ENCODE data around the gene RIPOR3. TPM values are rescaled to one million over a fixed set of nuclear protein-coding genes. Genes with fewer than 3 reads are reported as not detected.

Gene RIPOR3
- polyA plus RNA-seq, 1 experiment = 11.5 TPM

- H3K9me3 ChIP-seq (ENCODE audit: control insufficient read depth, insufficient read depth, low read length) = no peaks in the 10 kb centered on the region
- TF ChIP-seq CTCF (IDR thresholded peaks at IDR 0.05; ENCODE audit: low read depth, low read length) = no peak
- DNase-seq (ENCODE audit: low read depth, low spot score) = no peak
- POLR2A ChIA-PET = no interaction called here
- H3K27ac ChIP-seq (ENCODE audit: low read depth, low read length) = no peak overlapping the region
- CTCF ChIA-PET = interaction anchor here (2.1 kb wide), 1 partner anchor 26 kb away, joined by 14 read pairs; no protein-coding TSS in a partner anchor
- H3K4me3 ChIP-seq (ENCODE audit: low read depth, low read length) = no peak overlapping the region
- no peaks in the 10 kb centered on the region for H3K27me3 ChIP-seq (ENCODE audit: control insufficient read depth, insufficient read depth, low read length)
Measured at GRCh38 chr20:50723672-50724071, 32.3 kb upstream of the RIPOR3 start.

GRCh38 chr20:50722424-50723155 is 31.2 kb upstream of the RIPOR3 start:
- CTCF ChIA-PET = no interaction called here
- no peak for TF ChIP-seq CTCF (IDR thresholded peaks at IDR 0.05; ENCODE audit: low read depth, low read length)
- POLR2A ChIA-PET = no interaction called here
- DNase-seq (ENCODE audit: low read depth, low spot score) = no peak
- Histone ChIP-seq H3K27me3 (ENCODE audit: control insufficient read depth, insufficient read depth, low read length) (no peaks in the 10 kb centered on the region), H3K27ac (ENCODE audit: low read depth, low read length) (no peak overlapping the region), H3K9me3 (ENCODE audit: control insufficient read depth, insufficient read depth, low read length) (no peaks in the 10 kb centered on the region), H3K4me3 (ENCODE audit: low read depth, low read length) (no peak overlapping the region)

GRCh38 chr20:50721881-50722281 is 30.5 kb upstream of the RIPOR3 start:
- no peak for DNase-seq (ENCODE audit: low read depth, low spot score)
- H3K4me3 ChIP-seq (ENCODE audit: low read depth, low read length) = no peak overlapping the region
- no peak for TF ChIP-seq CTCF (IDR thresholded peaks at IDR 0.05; ENCODE audit: low read depth, low read length)
- CTCF ChIA-PET = no interaction called here
- POLR2A ChIA-PET = no interaction called here
- H3K27me3 ChIP-seq (ENCODE audit: control insufficient read depth, insufficient read depth, low read length) = no peaks in the 10 kb centered on the region
- H3K9me3 ChIP-seq (ENCODE audit: control insufficient read depth, insufficient read depth, low read length) = no peaks in the 10 kb centered on the region
- no peak overlapping the region for H3K27ac ChIP-seq (ENCODE audit: low read depth, low read length)

GRCh38 chr20:50720582-50720981 is 29.2 kb upstream of the RIPOR3 start:
- no peak for DNase-seq (ENCODE audit: low read depth, low spot score)
- Histone ChIP-seq H3K27me3 (ENCODE audit: control insufficient read depth, insufficient read depth, low read length) (no peaks in the 10 kb centered on the region), H3K9me3 (ENCODE audit: control insufficient read depth, insufficient read depth, low read length) (no peaks in the 10 kb centered on the region), H3K27ac (ENCODE audit: low read depth, low read length) (no peak overlapping the region), H3K4me3 (ENCODE audit: low read depth, low read length) (no peak overlapping the region)
- ChIA-PET CTCF (interaction anchor here (0.6 to 1.0 kb wide), 2 partner anchors 75 to 535 kb away, joined by 3 to 5 read pairs; no protein-coding TSS in a partner anchor), POLR2A (no interaction called here)
- TF ChIP-seq CTCF (IDR thresholded peaks at IDR 0.05; ENCODE audit: low read depth, low read length) = no peak

GRCh38 chr20:50720026-50720425 is 28.7 kb upstream of the RIPOR3 start:
- Histone ChIP-seq H3K27ac (ENCODE audit: low read depth, low read length) (no peak overlapping the region), H3K27me3 (ENCODE audit: control insufficient read depth, insufficient read depth, low read length) (no peaks in the 10 kb centered on the region), H3K4me3 (ENCODE audit: low read depth, low read length) (no peak overlapping the region), H3K9me3 (ENCODE audit: control insufficient read depth, insufficient read depth, low read length) (no peaks in the 10 kb centered on the region)
- no peak for TF ChIP-seq CTCF (IDR thresholded peaks at IDR 0.05; ENCODE audit: low read depth, low read length)
- DNase-seq (ENCODE audit: low read depth, low spot score) = no peak
- ChIA-PET CTCF (interaction anchor here (1.0 kb wide), 1 partner anchor 535 kb away, joined by 3 read pairs; no protein-coding TSS in a partner anchor), POLR2A (no interaction called here)

Measured in AG04450 (cell line).